Stimulated activated CD4-positive, alpha-beta T cell treated with anti-CD3 and anti-CD28 coated beads, Interleukin-15, amount 100 ng/mL, for 1 hour (primary cell): ENCODE data around the gene BCL2L12.

ENCODE experiments used
- DNase-seq, 2 donors: peaks; one replicate each; pipeline ENCODE4 v3.0.0-alpha.2; 2020; ENCODE audit warnings: low read depth in 1 of 2, low spot score in 1 of 2

Gene BCL2L12

DNA sequence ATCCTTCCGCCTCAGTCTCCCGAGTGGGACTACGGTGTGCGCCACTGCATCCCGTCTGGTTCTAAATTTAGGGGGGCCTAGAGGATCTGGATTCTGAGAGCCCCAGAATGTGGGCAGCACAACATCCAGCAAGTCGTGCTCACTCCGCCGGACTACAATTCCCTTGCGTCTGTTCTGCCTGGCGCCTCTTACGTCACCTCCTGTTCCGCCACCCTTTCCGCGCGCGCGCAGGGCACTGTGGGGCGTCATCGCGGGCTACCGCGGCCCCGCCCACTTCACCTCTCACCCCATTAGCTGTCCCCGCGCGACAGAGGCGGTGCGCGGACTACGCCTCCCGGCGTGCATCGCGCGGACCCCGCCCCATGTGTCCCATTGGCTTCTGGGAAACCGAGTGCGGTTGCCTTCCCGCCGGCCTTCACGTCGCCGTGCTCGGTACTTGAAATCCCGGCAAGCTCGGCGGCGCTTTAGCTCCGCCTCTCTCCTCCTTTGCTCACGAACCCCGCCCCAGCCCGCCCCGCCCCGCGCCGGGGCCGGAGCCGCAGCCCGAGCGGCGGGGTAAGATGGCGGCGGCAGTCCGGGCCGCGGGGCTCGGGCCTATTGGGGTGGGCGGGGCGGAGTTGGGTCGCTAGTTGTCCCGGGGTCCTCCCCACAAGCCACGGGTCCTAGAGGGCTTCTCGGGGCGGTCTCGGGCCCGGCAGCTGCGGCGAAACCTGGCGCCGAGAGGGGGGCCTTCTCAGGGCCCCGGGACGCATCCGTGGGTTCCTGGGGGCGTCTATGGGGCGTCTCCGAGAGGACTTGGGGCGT, 23.8 kb upstream of the BCL2L12 start, which contains the start of gene SCAF1:
TSS of gene SCAF1 (plus strand) at position 522 of the 804 bp plus-strand sequence. CDS start 2,818 bp downstream, outside the sequence.
- DNase-seq: peak; percentile 97 to 99

DNA sequence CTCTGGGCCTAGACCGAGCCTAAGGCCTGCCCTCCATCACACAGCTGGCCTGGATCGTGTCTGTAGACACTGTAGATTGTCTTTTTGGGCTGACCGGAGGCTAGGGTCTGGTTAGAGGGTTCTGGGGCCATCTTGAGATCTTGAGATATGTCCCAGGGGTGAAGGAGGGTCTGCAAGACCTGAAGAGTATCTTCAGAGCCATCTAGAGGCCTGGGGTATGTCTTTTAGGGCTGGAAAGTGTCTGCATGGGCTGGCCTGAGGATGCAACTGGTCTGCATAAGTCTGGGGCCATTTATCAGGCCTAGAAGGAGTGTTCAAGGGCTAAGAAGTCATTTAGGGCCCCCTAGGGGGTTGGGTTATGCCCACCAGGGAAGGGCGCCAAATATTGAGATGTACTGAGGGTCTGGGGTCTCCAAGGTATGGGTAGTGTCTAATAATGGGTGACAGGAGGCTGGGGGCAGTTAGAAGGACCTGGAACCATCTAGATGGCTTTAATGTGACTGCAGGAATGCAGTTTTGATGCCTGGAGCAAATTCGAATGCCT, 23.2 kb upstream of the BCL2L12 start:
- DNase-seq: no peak

DNA sequence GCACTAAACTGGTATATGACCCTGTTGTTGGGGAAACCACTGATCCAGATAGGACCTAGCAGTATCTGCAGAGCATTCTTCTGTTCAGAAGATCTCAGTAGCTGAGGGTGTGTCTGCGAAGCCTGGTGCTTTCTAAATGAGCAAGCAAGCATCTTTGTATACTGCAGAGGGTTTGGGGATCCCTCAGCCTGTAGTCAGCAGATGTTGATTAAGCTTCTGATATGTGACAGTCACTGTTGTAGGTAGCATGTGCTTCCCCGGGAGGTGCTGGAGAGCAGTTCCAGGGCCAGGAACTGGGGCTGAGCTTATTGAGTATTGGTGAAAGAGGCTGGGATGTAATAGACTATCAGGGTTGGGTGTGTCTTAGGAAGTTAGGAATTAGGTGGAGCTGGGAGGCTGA, 22.3 kb upstream of the BCL2L12 start:
- DNase-seq: no peak

DNA sequence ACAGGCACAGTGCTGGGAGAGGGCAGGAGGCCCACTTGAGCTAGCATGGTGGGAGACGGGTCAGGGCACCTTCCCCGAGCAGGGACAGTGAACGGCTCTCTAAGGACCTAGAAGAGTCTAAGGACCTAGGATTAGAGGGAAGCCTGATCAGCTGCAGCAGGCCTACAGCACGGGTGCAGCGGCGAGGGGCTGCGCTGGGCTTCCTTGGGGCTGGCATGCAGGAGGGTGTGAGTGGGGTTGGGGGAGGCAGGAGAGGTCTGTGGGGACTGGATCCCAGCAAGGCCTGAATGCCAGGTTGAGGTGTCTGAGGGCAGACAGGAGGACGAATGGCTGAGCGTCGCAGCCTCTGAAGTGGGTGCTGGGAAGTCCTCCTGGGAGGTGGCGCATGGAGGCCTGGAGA, 20.1 kb upstream of the BCL2L12 start:
- DNase-seq: no peak

DNA sequence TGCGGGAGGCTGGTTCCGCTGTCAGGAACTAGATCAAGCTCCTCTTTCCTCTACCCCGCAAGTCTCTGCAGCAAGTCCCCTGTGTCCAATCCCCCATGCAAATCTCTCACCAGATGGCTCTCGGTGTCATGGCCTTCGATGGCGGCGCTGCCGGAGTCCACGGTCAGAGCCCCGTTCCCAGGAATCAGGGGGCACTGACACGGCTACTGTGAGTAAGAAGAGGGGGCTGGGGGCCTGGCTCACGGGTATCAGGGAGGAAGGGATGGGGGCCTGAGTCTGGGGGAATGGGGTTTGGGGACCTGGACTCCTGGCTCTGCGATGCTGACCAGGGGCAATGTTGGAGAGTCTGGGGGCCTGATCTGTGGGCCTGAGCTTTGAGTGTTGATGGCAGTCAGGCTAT, 19.7 kb upstream of the BCL2L12 start:
- no peak for DNase-seq

DNA sequence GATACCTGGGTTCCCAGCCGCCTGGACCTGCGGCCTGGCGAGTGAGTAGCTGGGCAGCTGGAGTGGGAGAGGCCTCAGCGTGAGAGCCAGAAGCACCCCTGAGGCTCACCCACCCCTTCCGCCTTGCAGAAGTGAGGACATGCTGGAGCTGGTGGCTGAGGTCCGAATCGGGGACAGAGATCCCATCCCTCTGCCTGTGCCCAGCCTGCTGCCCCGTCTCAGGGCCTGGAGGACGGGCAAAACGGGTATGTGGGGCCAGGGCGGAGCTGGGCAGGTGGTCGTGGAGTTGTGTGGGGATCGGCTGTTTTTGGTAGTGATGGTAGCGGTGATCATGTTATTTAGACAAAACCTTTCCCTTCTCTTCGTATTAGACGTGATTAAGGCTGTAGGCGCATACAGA, 19.1 kb upstream of the BCL2L12 start:
- DNase-seq: no peak

DNA sequence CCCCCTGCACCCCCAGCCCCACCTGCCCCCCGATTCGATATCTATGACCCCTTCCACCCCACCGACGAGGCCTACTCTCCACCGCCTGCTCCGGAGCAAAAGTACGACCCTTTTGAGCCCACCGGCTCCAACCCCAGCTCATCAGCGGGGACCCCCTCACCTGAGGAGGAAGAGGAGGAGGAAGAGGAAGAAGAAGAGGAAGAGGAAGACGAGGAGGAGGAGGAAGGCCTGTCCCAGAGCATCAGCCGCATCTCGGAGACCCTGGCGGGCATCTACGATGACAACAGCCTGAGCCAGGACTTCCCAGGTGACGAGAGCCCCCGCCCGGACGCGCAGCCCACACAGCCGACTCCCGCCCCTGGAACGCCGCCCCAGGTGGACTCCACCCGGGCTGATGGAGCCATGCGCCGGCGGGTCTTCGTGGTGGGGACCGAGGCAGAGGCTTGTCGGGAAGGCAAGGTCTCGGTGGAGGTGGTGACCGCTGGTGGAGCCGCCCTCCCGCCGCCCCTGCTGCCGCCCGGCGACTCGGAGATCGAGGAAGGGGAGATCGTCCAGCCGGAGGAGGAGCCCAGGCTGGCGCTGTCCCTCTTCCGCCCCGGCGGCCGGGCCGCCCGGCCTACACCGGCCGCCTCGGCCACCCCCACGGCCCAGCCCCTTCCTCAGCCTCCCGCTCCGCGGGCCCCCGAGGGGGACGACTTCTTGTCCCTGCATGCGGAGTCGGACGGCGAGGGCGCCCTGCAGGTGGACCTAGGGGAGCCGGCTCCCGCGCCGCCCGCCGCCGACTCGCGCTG, 14.5 kb upstream of the BCL2L12 start:
- no peak for DNase-seq

DNA sequence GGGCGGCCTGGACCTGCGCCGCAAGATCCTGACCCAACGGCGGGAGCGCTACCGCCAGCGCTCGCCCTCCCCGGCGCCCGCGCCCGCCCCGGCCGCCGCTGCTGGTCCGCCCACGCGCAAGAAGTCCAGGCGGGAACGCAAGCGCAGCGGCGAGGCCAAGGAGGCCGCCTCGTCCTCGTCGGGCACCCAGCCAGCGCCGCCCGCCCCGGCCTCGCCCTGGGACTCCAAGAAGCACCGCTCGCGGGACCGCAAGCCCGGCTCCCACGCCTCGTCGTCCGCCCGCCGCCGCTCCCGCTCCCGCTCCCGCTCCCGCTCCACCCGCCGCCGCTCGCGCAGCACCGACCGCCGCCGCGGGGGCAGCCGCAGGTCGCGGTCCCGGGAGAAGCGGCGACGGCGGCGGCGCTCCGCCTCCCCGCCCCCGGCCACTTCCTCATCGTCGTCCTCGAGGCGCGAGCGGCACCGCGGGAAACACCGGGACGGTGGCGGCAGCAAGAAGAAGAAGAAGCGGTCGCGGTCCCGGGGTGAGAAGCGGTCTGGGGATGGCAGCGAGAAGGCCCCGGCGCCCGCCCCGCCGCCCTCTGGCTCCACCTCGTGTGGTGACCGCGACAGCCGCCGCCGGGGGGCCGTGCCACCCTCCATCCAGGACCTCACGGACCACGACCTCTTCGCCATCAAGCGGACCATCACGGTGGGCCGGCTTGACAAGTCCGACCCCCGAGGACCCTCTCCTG, 13.7 kb upstream of the BCL2L12 start:
- DNase-seq: no peak

DNA sequence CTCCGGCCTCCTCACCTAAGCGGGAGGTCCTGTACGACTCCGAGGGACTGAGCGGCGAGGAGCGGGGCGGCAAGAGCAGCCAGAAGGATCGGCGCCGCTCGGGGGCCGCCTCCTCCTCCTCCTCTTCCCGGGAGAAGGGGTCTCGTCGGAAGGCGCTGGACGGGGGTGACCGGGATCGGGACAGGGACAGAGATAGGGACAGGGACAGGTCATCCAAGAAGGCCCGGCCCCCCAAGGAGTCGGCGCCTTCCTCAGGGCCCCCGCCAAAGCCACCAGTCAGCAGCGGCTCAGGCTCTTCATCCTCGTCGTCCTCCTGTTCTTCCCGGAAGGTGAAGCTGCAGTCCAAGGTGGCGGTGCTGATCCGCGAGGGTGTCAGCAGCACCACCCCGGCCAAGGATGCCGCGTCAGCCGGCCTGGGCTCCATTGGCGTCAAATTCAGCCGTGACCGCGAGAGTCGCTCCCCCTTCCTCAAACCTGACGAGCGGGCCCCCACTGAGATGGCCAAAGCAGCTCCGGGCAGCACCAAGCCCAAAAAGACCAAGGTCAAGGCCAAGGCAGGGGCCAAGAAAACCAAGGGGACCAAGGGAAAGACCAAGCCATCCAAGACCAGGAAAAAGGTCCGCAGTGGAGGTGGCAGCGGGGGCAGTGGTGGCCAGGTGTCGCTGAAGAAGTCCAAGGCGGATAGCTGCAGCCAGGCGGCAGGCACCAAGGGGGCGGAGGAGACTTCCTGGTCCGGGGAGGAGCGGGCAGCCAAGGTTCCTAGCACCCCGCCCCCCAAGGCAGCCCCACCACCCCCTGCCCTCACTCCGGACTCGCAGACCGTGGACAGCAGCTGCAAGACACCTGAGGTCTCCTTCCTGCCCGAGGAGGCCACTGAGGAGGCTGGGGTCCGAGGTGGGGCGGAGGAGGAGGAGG, 12.9 kb upstream of the BCL2L12 start:
- DNase-seq: no peak

DNA sequence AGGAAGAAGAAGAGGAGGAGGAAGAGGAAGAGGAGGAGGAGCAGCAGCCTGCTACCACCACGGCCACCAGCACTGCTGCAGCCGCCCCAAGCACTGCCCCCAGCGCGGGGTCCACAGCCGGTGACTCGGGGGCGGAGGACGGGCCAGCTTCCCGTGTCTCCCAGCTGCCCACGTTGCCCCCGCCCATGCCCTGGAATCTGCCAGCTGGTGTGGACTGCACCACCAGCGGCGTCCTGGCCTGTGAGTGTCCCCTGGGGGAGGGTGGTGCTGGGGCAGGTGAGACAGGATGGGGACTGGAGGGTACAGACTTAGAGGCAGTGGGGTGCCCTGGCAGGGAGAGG, 12.3 kb upstream of the BCL2L12 start:
- DNase-seq: no peak

DNA sequence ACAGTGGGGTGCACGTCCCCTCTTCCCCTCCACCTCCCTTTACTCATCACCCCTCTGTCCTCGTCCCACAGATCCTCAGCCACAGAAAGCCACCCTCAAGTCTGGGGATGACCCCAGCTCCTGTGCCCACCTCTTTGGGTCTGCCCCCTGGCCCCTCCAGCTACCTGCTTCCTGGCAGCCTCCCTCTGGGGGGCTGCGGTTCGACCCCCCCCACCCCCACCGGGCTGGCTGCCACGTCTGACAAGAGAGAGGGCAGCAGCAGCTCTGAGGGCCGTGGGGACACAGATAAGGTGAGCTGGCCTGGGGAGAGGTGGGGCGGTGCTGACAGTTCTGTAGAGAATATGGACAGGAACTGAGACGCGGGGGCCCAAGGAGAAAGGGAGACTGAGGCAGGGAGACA, 11.2 kb upstream of the BCL2L12 start:
- DNase-seq: no peak

DNA sequence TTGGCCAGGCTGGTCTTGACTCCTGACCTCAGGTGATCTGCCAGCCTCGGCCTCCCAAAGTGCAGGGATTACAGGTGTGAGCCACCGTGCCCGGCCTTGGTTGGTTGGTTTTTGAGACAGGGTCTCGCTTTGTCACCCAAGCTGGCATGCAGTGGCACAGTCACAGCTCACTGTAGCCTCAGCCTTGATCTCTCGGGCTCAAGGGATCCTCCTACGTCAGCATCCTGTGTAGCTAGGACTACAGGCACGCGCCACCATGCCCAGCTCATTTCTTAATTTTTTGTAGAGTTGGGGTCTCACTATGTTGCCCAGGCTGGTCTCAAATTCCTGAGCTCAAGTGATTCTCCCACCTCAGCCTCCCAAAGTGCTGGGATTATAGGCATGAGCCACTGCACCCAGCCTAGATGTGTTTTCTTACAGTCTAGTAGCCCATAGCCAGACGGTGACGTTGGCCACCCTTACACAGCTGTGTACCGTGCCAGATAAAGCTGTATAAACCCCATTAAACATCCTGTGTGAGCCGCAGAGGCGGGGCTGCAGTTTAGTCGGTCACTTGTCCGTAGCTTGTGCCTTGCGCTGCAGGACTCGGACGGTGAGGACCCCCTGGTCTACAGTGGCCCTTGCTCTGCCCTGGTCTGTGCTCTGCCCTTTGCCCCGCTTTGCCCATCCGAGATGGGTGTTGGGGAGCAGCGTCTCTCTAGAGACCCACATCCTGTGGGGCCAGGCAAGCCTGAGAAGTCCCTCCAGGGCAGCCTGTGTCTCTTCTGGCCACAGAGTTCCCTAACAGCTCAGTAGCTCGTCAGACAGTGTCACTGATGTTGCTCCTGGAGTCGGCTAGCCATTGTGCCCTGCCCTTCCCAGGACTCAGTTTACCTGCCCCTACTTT, 9.9 kb upstream of the BCL2L12 start:
- DNase-seq: no peak

DNA sequence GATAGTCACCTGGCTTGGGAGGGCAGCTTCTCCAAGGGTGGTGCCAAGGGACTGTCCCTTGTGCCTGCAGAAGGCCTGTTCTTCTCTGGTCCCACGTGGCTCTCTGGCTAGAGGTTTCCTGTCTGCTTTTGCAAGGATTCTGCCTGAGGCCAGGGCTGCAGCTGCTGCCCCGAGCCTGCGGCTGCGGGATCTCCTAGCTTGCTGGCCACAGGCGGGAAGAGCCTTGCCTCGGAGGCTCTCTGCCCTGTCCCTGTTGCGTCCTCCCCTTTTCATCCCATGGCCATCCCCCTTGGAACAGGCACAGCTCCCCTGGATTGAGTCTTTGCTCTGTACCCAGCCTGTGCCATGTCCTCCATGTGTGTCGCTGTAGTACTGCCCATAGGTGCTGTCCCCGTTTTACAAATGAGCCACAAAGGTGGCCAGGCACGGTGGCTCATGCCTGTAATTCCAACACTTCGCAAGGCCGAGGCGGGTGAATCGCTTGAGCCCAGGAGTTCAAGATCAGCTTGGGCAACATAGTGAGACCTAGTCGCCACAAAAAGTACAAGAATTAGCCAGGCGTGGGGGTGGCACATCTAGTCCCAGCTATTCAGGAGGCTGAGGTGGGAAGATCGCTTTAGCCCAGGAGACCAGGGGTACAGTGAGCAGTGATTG, 9.2 kb upstream of the BCL2L12 start:
- DNase-seq: no peak

DNA sequence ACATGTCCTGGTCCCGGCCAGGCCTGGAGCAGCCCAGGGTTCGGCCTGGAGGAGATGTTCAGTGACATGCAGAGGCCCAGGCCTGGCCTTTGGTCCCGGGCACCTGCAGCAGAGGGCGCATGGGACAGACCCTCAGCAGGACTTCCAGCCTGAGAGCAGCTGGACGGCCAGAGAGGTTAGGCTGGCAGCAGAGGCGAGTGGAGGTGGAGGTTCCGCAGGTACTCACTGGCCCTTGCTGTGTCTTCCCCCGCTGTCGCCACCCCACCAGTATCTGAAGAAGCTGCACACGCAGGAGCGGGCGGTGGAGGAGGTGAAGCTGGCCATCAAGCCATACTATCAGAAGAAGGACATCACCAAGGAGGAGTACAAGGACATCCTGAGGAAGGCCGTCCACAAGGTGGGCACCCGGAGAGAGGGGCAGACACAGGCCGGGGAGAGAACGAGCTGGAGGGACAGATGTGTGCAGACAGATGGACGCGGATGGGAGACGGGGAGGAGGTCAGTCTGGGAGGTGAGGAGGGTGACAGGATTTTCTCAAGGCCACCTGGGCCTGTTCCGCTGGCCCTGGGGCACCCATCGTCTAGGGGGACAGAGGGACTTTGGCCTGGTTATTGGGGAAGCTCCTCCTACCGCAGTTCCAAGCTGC, 8.1 kb upstream of the BCL2L12 start:
- no peak for DNase-seq

DNA sequence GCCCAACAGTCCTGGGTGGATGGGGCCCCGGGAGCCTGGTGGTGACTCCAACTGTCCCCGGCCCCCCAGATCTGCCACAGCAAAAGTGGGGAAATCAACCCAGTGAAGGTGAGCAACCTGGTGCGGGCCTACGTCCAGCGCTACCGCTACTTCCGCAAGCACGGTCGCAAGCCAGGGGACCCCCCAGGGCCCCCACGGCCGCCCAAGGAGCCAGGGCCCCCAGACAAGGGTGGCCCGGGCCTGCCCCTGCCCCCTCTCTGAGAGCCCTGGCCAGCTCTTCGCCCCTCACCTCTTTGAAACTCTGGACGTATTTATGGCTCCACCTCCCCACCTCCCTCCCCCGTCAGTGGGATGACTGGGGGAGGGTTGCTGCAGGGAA, 7.6 kb upstream of the BCL2L12 start:
- no peak for DNase-seq

DNA sequence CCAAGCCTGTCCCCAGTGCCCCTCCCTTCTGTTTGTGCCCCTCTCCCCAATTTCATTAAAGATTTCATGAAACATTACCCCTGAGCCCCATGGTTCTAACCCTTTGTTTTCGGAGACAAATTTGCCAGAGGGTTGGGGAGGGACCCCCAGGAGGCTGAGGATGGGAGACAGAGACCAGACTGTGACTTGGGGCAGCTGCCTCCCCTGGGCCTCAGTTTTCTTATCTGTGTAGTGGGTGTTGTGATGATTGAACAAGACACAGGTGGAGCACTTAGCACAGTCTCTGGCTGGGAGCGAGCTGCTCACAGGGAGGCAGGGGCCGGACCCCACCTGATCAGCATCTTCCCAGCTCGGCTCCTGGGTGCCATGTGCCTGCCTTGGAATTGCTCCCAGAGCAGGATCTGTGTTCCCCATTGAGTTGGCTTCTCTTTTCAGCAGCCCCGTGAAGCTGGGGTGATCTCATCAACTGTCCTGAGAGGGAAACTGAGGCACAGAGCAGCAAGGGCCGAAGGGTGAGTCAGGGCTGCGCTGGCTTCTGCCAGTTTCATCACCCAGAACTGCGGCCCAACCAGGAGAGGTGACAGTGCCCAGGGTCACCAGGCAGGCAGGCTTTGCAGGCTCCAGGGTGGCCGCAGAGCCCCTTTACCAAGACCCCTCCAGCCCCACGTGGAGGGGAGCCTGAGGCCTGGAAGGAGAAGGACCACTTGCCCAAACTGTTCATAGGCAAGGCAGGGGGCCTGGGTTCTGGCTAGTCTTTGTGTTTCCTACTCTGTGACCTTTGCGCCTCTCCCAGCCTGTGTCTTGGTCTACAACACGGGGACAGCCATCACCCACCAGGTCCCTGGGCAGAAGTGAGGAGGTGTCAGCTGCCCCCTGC, 6.9 kb upstream of the BCL2L12 start:
- no peak for DNase-seq

DNA sequence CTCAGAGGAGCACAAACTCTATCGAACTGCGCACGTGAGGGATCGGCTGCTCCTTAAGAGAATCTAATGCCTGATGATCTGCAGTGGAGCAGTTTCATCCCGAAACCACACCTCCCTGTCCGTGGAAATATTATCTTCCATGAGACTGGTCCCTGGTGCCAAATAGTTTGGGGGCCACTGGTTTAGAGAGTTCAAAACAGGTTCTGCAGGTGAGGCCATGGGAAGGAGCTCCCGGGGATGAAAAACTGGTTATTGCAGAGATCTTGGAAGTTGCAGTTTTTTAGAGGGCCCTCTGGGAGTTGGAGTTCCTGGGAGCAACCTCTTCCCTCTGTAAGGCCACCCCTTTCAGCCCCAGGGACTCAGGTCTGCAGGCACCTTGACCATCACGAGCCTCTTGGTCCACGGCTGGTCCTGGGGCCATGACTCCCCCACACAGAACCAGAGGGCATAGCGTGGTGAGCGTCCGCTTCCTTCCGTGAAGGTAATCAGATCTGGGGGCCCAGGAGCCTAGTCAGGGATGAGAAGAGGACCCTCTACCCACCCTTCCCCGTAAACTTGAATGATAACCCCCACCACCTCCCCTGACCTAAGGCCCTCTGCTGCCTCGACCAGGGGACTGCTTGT, 5.3 kb upstream of the BCL2L12 start:
- DNase-seq: no peak
